ENCODE results near the gene GAL3ST1.

GRCh38 chr22:30526656-30527055, 47.8 kb downstream of the GAL3ST1 start:
- TF ChIP-seq CTCF (IDR thresholded peaks at IDR 0.05) (no peak), EP300 (IDR thresholded peaks at IDR 0.05) (no peak), POLR2A (IDR thresholded peaks at IDR 0.05) (no peak)

Measured in ovary (tissue), 3 donors.